Measurements from ENCODE around the gene KRT15.

DNA sequence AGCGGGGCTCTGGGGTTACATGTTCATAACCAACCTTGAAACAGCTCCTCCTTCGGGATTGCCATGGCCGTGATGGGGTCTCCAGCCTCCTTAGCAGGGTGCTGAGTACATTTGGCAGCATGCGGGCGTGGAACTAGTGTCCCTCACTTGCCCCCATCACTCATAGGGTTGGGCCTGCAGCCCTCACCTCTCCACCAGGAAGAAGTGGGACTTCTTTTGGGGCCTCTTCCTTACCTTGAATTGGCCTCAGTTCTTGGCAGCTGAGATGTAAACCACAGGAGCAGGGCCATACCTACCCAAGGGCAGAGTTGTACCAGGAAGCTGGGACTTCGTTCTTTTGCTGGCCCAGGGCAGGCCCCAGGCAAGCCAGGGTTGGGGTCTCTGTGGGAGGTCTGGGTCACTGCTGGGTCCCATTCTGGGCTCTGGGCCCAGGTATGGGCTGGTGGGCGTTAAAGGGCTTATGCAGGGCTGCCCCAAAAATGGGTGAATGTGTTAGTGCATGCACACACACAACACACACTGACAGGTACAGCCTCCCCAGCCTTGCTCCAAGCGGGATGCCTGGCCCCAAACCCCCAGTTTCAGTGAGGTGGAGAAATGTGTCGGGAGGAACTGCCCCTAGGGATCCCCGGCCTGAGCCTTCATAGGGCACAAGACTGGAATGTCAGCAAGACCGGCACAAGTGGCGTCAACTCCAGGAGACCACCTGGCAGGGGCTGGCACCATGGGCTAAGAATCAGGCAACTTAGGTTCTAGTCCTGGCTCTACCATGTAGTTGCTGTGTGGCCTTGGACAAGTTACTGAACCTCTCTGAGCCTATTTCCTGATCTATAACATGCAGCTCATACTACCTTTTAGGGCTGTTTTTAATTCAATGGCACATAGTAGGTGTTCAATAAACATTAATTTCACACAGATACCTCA lies 3.9 kb upstream of the KRT15 start:
- TF ChIP-seq, protein P1, sequence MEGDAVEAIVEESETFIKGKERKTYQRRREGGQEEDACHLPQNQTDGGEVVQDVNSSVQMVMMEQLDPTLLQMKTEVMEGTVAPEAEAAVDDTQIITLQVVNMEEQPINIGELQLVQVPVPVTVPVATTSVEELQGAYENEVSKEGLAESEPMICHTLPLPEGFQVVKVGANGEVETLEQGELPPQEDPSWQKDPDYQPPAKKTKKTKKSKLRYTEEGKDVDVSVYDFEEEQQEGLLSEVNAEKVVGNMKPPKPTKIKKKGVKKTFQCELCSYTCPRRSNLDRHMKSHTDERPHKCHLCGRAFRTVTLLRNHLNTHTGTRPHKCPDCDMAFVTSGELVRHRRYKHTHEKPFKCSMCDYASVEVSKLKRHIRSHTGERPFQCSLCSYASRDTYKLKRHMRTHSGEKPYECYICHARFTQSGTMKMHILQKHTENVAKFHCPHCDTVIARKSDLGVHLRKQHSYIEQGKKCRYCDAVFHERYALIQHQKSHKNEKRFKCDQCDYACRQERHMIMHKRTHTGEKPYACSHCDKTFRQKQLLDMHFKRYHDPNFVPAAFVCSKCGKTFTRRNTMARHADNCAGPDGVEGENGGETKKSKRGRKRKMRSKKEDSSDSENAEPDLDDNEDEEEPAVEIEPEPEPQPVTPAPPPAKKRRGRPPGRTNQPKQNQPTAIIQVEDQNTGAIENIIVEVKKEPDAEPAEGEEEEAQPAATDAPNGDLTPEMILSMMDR (conservative IDR thresholded peaks at IDR 0.05; ENCODE audit: low read length) = no peak
- no peak for TF ChIP-seq EZH2phosphoT487 (IDR thresholded peaks at IDR 0.05; ENCODE audit: borderline replicate concordance, low read depth, low read length)

Data from OCI-LY7 (cell line).